Kidney (tissue), 14 donors: ENCODE measurements around the gene MACC1. TPM values are rescaled to one million over a fixed set of nuclear protein-coding genes. Genes with fewer than 3 reads are reported as not detected.

ENCODE experiments used
- DNase-seq, 5 donors: peaks; one replicate each; pipeline ENCODE4 v3.0.0-alpha.2; 2013 to 2020
- FAIRE-seq: peaks from 2 replicates; lab custom pipeline; 2012; peaks lifted over from hg19 to GRCh38; lab: Jason Lieb, UNC
- H3K27ac ChIP-seq, 2 donors: one replicate each; pipeline ENCODE4 v1.7.0; 2013; ENCODE audit warnings: low read depth in 2 of 2, low read length in 2 of 2, inconsistent platforms in 1 of 2
- H3K27me3 ChIP-seq: one replicate; pipeline ENCODE4 v1.7.1; 2013; ENCODE audit warnings: low read length, inconsistent platforms; ENCODE audit not compliant: control insufficient read depth, insufficient read depth
- H3K36me3 ChIP-seq, 3 donors: one replicate each; pipeline versions ENCODE4 v1.7.0 to v1.7.1; 2013; ENCODE audit warnings: low read length in 3 of 3, control low read depth in 1 of 3, inconsistent platforms in 1 of 3; ENCODE audit not compliant: insufficient read depth in 3 of 3, control insufficient read depth in 2 of 3
- H3K4me1 ChIP-seq, 3 donors: one replicate each; pipeline versions ENCODE4 v1.7.0 to v1.7.1; 2013; ENCODE audit warnings: low read length in 3 of 3, inconsistent platforms in 1 of 3, low read depth in 1 of 3; ENCODE audit not compliant: control insufficient read depth in 2 of 3, insufficient read depth in 2 of 3
- H3K4me3 ChIP-seq, 3 donors: one replicate each; pipeline versions ENCODE4 v1.7.0 to v1.8.1; 2013; ENCODE audit warnings: low read length in 3 of 3, control low read depth in 1 of 3, inconsistent platforms in 1 of 3
- H3K9ac ChIP-seq, 3 donors: one replicate each; pipeline versions ENCODE4 v1.7.0 to v1.7.1; 2013; ENCODE audit warnings: low read length in 3 of 3, control low read depth in 1 of 3, inconsistent platforms in 1 of 3
- H3K9me3 ChIP-seq, 3 donors: one replicate each; pipeline versions ENCODE4 v1.7.0 to v1.7.1; 2013; ENCODE audit warnings: low read length in 3 of 3, control low read depth in 1 of 3, inconsistent platforms in 1 of 3; ENCODE audit not compliant: control insufficient read depth in 2 of 3, insufficient read depth in 1 of 3
- CTCF ChIP-seq: IDR thresholded peaks from 3 replicates; pipeline ENCODE4 v1.5.1; 2012; ENCODE audit warnings: mild to moderate bottlenecking, moderate library complexity, borderline replicate concordance; ENCODE audit not compliant: insufficient read depth; ENCODE audit errors: extremely low read depth
- intact Hi-C: fragments of 100-400 bp; cut with DNase I; formaldehyde crosslinking; loops from one replicate; pipeline ENCODE4 v1.11.1; 2022
- polyA plus RNA-seq: library from polyadenylated mRNA; stranded (reverse); fragments of 350-450 nt; fragmentation: Illumina TruSeq; extraction: RNeasy Lipid Tissue Mini Kit (QIAGEN cat#74804); gene quantifications from one replicate; pipeline ENCODE4 v1.2.3, GENCODE V29; 2014; ENCODE audit warnings: low read depth, low replicate concordance; ENCODE audit not compliant: insufficient read depth
- total RNA-seq: library from RNA; stranded (reverse); fragmentation: NEBNext Ultra II Directional; extraction: Animal tissue kit (Norgen Biotek cat#: 25700); gene quantifications from one replicate; pipeline ENCODE4 v1.2.1, GENCODE V29; 2021
- donor health status: control.
- donor health status: control.
- donor health status: control.
- donor health status: control.
- donor health status: control.
- donor health status: DM: yes; HTN: yes; CAD: no.
- donor health status: Normal renal cell carcinoma (clear cell type).

Gene MACC1
- total and polyA plus RNA-seq, 2 donors from 2014 or later = 3.7 to 72.6 TPM

- H3K9me3 ChIP-seq = no peaks in the 10 kb centered on the region
- no peaks in the 10 kb centered on the region for H3K36me3 ChIP-seq
- no peak for DNase-seq
- FAIRE-seq = no peak
- no peak overlapping the region for H3K27ac ChIP-seq
- H3K4me3 ChIP-seq = no peak overlapping the region
- no peak for TF ChIP-seq CTCF
- H3K27me3 ChIP-seq = no peaks in the 10 kb centered on the region
- H3K4me1 ChIP-seq = no peaks in the 10 kb centered on the region
- H3K9ac ChIP-seq = no peak overlapping the region
- intact Hi-C loops = no loop called here
Observed at GRCh38 chr7:20227291-20227795, 10.2 kb upstream of the MACC1 start.

DNA sequence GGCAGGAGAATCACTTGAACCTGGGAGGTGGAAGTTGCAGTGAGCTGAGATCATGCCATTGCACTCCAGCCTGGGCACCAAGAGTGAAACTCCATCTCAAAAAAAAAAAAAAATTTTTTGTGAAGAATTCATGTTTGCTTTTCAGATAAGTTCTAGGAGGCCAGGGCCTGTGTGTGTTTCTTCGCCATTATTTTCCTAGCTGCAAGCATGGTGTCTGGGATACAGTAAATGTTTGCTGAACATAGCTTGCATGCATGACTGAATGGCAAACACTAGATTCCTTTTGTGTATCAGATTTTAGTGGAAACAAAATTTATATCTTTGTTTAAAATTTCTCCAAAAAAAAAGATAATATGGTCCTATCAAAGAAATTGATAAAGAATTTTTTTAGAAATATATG, 9.7 kb upstream of the MACC1 start:
- Histone ChIP-seq H3K9ac (no peak overlapping the region), H3K36me3 (no peaks in the 10 kb centered on the region), H3K4me1 (no peaks in the 10 kb centered on the region), H3K27ac (no peak overlapping the region), H3K9me3 (no peaks in the 10 kb centered on the region), H3K4me3 (no peak overlapping the region), H3K27me3 (no peaks in the 10 kb centered on the region)
- intact Hi-C loops = no loop called here
- FAIRE-seq = no peak
- TF ChIP-seq CTCF = no peak
- no peak for DNase-seq

DNA sequence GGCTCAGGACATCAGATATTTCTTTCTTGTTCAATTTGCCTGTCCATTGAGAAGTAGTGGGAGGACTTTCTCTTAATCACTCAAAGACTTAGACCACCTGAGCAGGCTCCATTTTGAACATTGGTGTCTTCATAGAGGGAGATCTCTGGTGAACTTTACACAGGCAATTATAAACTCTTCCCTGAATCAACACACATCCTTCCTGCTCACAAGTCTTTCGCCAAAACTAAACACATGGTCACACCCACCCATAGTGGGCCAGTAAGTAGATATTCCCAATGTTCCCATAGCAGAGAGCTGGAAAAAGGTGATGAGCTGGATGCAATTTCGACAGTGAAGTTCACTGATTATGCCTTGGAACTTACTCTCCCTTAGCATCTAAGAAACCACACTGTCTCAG, 8.2 kb upstream of the MACC1 start:
- Histone ChIP-seq H3K9me3 (no peaks in the 10 kb centered on the region), H3K4me1 (peaks cover 0 to 5% (median 0%) of the 10 kb centered on the region in 3 donors), H3K4me3 (no peak overlapping the region), H3K36me3 (no peaks in the 10 kb centered on the region), H3K27ac (no peak overlapping the region), H3K27me3 (no peaks in the 10 kb centered on the region), H3K9ac (no peak overlapping the region)
- no peak for TF ChIP-seq CTCF
- no peak for FAIRE-seq
- intact Hi-C loops = no loop called here
- DNase-seq = no peak

DNA sequence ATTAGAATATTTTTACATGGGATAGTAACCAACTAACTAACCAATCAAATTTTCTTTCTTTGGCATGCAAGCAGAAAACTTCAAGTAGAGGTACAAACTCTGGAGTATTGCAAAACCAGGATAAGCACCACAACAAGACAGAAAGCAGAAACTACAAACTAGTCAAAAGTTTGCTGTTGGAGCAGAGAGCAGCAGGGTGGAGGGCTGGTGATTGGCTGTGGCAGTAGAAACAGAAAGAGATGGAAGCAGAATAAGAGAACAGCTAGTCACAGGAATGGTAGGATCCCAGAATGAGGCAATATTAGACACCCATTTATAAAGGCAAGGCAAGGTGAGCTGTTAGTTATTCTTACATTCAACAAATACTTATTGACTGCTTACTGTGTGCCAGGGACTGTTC, 6.8 kb upstream of the MACC1 start:
- Histone ChIP-seq H3K4me1 (peaks cover 0 to 19% (median 2%) of the 10 kb centered on the region in 3 donors), H3K27ac (no peak overlapping the region), H3K36me3 (no peaks in the 10 kb centered on the region), H3K4me3 (no peak overlapping the region), H3K27me3 (no peaks in the 10 kb centered on the region), H3K9me3 (no peaks in the 10 kb centered on the region), H3K9ac (no peak overlapping the region)
- no peak for FAIRE-seq
- intact Hi-C loops = no loop called here
- no peak for DNase-seq
- no peak for TF ChIP-seq CTCF
